ENCODE measurements around the gene TGIF2. TPM values are rescaled to one million over a fixed set of nuclear protein-coding genes. Genes with fewer than 3 reads are reported as not detected.

TGIF2 gene
- total and polyA plus RNA-seq, 2 of the 8 experiments (the other 6 are each of a cell fraction or from before 2014, with no cell fraction given), result 49.7 to 76.7 TPM

DNA sequence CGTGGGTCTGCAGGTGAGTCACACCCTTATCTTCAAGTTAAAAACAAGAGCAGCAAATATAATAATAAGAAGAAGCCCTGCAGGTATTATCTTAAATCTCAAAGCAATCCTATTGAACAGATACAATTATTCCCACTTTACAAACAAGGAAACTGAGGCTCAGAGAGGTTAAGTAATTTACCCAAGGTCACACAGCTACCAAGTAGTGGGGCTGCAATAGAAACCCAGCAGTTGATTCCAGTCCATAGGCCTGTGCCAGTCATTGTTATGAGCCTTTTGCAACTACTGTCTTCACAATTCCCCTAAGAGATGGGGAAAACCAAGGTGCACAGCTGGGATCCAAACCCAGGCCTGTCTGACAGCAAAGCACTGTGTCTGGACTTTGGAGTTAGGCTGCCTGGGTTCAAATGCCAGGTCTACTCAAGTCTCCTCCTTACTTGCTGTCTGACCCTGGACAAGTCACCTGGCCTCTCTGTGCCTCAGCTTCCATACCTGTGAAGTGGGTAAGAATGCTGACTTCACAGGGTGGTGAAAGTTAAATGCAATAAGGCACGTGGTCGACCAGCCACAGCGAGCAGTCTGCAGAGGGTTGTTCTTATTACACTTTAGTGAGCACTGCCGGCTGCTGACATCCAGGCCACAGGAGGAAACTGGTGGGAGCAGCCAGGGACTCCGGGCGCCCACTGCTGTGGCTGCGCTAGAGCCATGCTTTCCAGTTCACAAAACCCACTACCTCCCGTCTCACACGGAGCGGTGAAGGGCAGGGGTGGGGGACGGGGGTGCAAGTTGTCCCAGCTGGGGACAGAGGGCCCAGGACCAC is 26.0 kb upstream of the TGIF2 start:
- no peaks in the 10 kb centered on the region for H3K9me3 ChIP-seq (ENCODE audit: insufficient read depth in 2 of 2, low read depth in 1 of 2, low read length in 1 of 2)
- no peaks in the 10 kb centered on the region for H3K27me3 ChIP-seq (replicated peaks in 1 of 4; ENCODE audit: control insufficient read depth in 3 of 4, extremely low read depth in 1 of 4, insufficient read depth in 3 of 4, low read length in 3 of 4)
- H3K4ac ChIP-seq (replicated peaks; ENCODE audit: insufficient read length, low read depth, low read length), result no peak overlapping the region
- no peak overlapping the region for H3K4me2 ChIP-seq (ENCODE audit: insufficient read depth in 1 of 2, low read depth in 2 of 2, low read length in 2 of 2)
- no peak overlapping the region for H4K5ac ChIP-seq (ENCODE audit: insufficient read length, low read depth, low read length)
- H4K91ac ChIP-seq (replicated peaks; ENCODE audit: insufficient read length, low read length), result no peak overlapping the region
- peaks cover 6 to 14% of the 10 kb centered on the region in 2 experiments for H4K20me1 ChIP-seq (replicated peaks in 1 of 2; ENCODE audit: control insufficient read depth in 1 of 2, insufficient read depth in 2 of 2, low read length in 2 of 2)
- no peak for FAIRE-seq
- no peak overlapping the region for H3K4me3 ChIP-seq (ENCODE audit: extremely low read depth in 1 of 4, insufficient read depth in 2 of 4, low read depth in 3 of 4, low read length in 4 of 4)
- H3K36me3 ChIP-seq (ENCODE audit: control insufficient read depth in 2 of 4, insufficient read depth in 4 of 4, low read length in 3 of 4), result peaks cover 0 to 2% (median 0%) of the 10 kb centered on the region in 4 experiments; a peak in 3 of 8 replicates
- no peak overlapping the region for H3K14ac ChIP-seq (ENCODE audit: insufficient read length)
- H4K8ac ChIP-seq (ENCODE audit: extremely low read depth, insufficient read depth, low read length), result no peak overlapping the region
- 88% methylated on average over 12 of the region's 12 CpGs; no CpG with 5 or more reads in 1 of the 2 experiments for WGBS, 2 experiments (ENCODE audit: extremely low coverage in 1 of 2, insufficient coverage in 1 of 2, insufficient read length in 1 of 2, insufficient replicate concordance in 2 of 2, low coverage in 1 of 2, low lambda C conversion rate in 2 of 2, missing lambda C conversion rate in 1 of 2)
- no peak overlapping the region for H3K23ac ChIP-seq (ENCODE audit: insufficient read length)
- ChIA-PET CTCF (ENCODE audit: partially characterized antibody) (interaction anchor here (1.0 to 3.4 kb wide), 20 partner anchors 8 to 345 kb away, joined by 3 to 19 read pairs (median 4); partner anchors contain the start of gene RAB5IF), POLR2A (ENCODE audit: partially characterized antibody) (interaction anchor here (0.8 to 2.4 kb wide), 6 partner anchors 15 to 59 kb away, joined by 3 to 10 read pairs (median 3); partner anchors contain the start of genes RAB5IF and TGIF2)
- H2BK5ac ChIP-seq (ENCODE audit: low read depth, low read length), result no peak overlapping the region
- no peak overlapping the region for H2AFZ ChIP-seq (ENCODE audit: low read length)
- H3K9ac ChIP-seq (replicated peaks in 1 of 4; ENCODE audit: extremely low read depth in 1 of 4, low read depth in 3 of 4, low read length in 3 of 4), result no peak overlapping the region; a peak in 1 of 7 replicates
- H3K79me2 ChIP-seq (ENCODE audit: control insufficient read depth in 1 of 2, insufficient read depth in 2 of 2, low read length in 2 of 2), result peaks cover 0 to 20% of the 10 kb centered on the region in 2 experiments; a peak in 1 of 4 replicates
- H2BK15ac ChIP-seq (ENCODE audit: low read length), result no peak overlapping the region
- no peak for DNase-seq (ENCODE audit: low read depth in 1 of 2, low spot score in 2 of 2)
- no peaks in the 10 kb centered on the region for H3K23me2 ChIP-seq (ENCODE audit: low read depth, low read length)
- H2BK120ac ChIP-seq (replicated peaks; ENCODE audit: low read depth, low read length), result no peak overlapping the region
- H3K18ac ChIP-seq (ENCODE audit: extremely low read depth, low read length), result no peak overlapping the region
- peak overlapping the region; percentile 65; the same call in 1 of the 2 replicates for H2AK5ac ChIP-seq (ENCODE audit: low read depth, low read length)
- H3K4me1 ChIP-seq (replicated peaks in 1 of 4; ENCODE audit: control insufficient read depth in 3 of 4, insufficient read depth in 4 of 4, low read length in 3 of 4), result peaks cover 0 to 10% (median 6%) of the 10 kb centered on the region in 4 experiments; a peak in 6 of 7 replicates
- H3K27ac ChIP-seq (ENCODE audit: low read depth, low read length), result no peak overlapping the region
- H3K56ac ChIP-seq (replicated peaks; ENCODE audit: insufficient read length, low read depth, low read length), result no peak overlapping the region
- H2BK12ac ChIP-seq (ENCODE audit: low read depth, low read length), result 0 out of 2 replicates have a peak overlapping the region, but pooled peaks have one; percentile 75
- TF ChIP-seq EP300 (IDR thresholded peaks at IDR 0.05; ENCODE audit: borderline replicate concordance in 1 of 2, low read depth in 2 of 2, low read length in 2 of 2) (no peak), YY1 (IDR thresholded peaks at IDR 0.05; ENCODE audit: low read depth, low read length) (no peak), CBX8 (IDR thresholded peaks at IDR 0.05; ENCODE audit: borderline replicate concordance, low read depth, low read length) (no peak), KDM1A (IDR thresholded peaks at IDR 0.05; ENCODE audit: borderline replicate concordance, low read length) (peak; percentile 83; the same call in 1 of the 2 replicates)
- H3K79me1 ChIP-seq (ENCODE audit: low read depth, low read length), result peaks cover 9% of the 10 kb centered on the region
- no peak overlapping the region for H2BK20ac ChIP-seq (ENCODE audit: low read length)
